ENCODE measurements around the gene CPN1. TPM values are rescaled to one million over a fixed set of nuclear protein-coding genes. Genes with fewer than 3 reads are reported as not detected.

The CPN1 gene
- total and polyA plus RNA-seq, 10 of the 15 experiments (the other 5 are each of a cell fraction or from before 2014, with no cell fraction given): 0.03 to 0.10 TPM; not detected in 8

- no TSS peak for BruUV-seq (replicated peaks)
- H3K27ac ChIP-seq (ENCODE audit: control insufficient read depth, insufficient read depth): no peak overlapping the region
- no peaks in the 10 kb centered on the region; the same call in 1 of the 2 replicates for H3K4me1 ChIP-seq (ENCODE audit: control insufficient read depth, insufficient read depth, low read length)
- no peaks in the 10 kb centered on the region for H3K27me3 ChIP-seq (replicated peaks in 1 of 2; ENCODE audit: control insufficient read depth in 2 of 2, insufficient read depth in 2 of 2, low read length in 1 of 2)
- H3K79me2 ChIP-seq (ENCODE audit: control insufficient read depth, insufficient read depth, low read length): no peaks in the 10 kb centered on the region
- H3K4me2 ChIP-seq (ENCODE audit: control insufficient read depth, insufficient read depth): no peak overlapping the region
- no peak overlapping the region for H3K4me3 ChIP-seq
- no peaks in the 10 kb centered on the region for H3K36me3 ChIP-seq (ENCODE audit: control insufficient read depth in 2 of 2, insufficient read depth in 2 of 2, low read length in 1 of 2)
- H2AFZ ChIP-seq (ENCODE audit: control insufficient read depth, low read depth, low read length): no peak overlapping the region
- WGBS (ENCODE audit: insufficient coverage, insufficient replicate concordance, low lambda C conversion rate, missing lambda C conversion rate): 25% methylated on average over 6 of the region's 6 CpGs
- no peak overlapping the region for H3K9ac ChIP-seq (ENCODE audit: control insufficient read depth, insufficient read depth, low read length)
- FAIRE-seq (no peak), ATAC-seq (no peak), DNase-seq (ENCODE audit: low read depth, low spot score) (no peak)
- in situ Hi-C loops (cut with MboI) (no loop called here), intact Hi-C loops (cut with micrococcal nuclease; ENCODE audit: unreplicated experiment) (no loop called here)
- H3K9me3 ChIP-seq (replicated peaks; ENCODE audit: control insufficient read depth, insufficient read depth, low read length): no peaks in the 10 kb centered on the region; the same call in 1 of the 3 replicates
- POLR2A ChIA-PET: interaction anchor here (0.7 kb wide), 1 partner anchor 416 kb away, joined by 3 read pairs; no protein-coding TSS in a partner anchor
- no peaks in the 10 kb centered on the region for H4K20me1 ChIP-seq (ENCODE audit: control insufficient read depth, insufficient read depth)
- SMC1A ChIA-PET (ENCODE audit: uncharacterized antibody, unreplicated experiment): interaction anchor here (0.6 to 10.7 kb wide), 4 partner anchors 8 to 207 kb away, joined by 3 to 173 read pairs (median 7); no protein-coding TSS in a partner anchor
- TF ChIP-seq YY1 (IDR thresholded peaks at IDR 0.05; ENCODE audit: low read depth, low read length) (no peak), TCF3 (IDR thresholded peaks at IDR 0.05; ENCODE audit: borderline replicate concordance, insufficient read depth, low read depth, low read length) (no peak), ZBED1 (IDR thresholded peaks at IDR 0.05; ENCODE audit: borderline replicate concordance) (no peak), ZZZ3 (IDR thresholded peaks at IDR 0.05; ENCODE audit: control insufficient read depth, insufficient read length, low read depth) (no peak), TARDBP (IDR thresholded peaks at IDR 0.05; ENCODE audit: borderline replicate concordance) (no peak), HDAC2 (IDR thresholded peaks at IDR 0.05) (no peak), ZNF592 (IDR thresholded peaks at IDR 0.05) (no peak), RELB (IDR thresholded peaks at IDR 0.05; ENCODE audit: low read depth) (no peak), RB1 (IDR thresholded peaks at IDR 0.05; ENCODE audit: borderline replicate concordance) (no peak), ELK1 (IDR thresholded peaks at IDR 0.05; ENCODE audit: low read depth, low read length) (no peak), NR2F1 (conservative IDR thresholded peaks at IDR 0.05) (no peak), SMARCA5 (IDR thresholded peaks at IDR 0.05) (no peak), BCLAF1 (IDR thresholded peaks at IDR 0.05) (no peak)
- CTCF ChIA-PET: interaction anchor here (0.6 to 2.6 kb wide), 5 partner anchors 9 to 208 kb away, joined by 3 to 18 read pairs (median 4); no protein-coding TSS in a partner anchor
- RAD21 ChIA-PET (ENCODE audit: unreplicated experiment): interaction anchor here (1.0 kb wide), 1 partner anchor 208 kb away, joined by 3 read pairs; no protein-coding TSS in a partner anchor
Measured at GRCh38 chr10:100053686-100054460, 27.8 kb downstream of the CPN1 start.

Data from GM12878 (cell line).